IPS DF 4.7 (cell line): Measurements from ENCODE around the gene CACNA2D1.

ENCODE experiments used
- DNase-seq: peaks from one replicate; pipeline ENCODE4 v3.0.0-alpha.2; 2013; ENCODE audit warnings: low spot score; ENCODE audit errors: extremely low read depth

The CACNA2D1 gene

DNA sequence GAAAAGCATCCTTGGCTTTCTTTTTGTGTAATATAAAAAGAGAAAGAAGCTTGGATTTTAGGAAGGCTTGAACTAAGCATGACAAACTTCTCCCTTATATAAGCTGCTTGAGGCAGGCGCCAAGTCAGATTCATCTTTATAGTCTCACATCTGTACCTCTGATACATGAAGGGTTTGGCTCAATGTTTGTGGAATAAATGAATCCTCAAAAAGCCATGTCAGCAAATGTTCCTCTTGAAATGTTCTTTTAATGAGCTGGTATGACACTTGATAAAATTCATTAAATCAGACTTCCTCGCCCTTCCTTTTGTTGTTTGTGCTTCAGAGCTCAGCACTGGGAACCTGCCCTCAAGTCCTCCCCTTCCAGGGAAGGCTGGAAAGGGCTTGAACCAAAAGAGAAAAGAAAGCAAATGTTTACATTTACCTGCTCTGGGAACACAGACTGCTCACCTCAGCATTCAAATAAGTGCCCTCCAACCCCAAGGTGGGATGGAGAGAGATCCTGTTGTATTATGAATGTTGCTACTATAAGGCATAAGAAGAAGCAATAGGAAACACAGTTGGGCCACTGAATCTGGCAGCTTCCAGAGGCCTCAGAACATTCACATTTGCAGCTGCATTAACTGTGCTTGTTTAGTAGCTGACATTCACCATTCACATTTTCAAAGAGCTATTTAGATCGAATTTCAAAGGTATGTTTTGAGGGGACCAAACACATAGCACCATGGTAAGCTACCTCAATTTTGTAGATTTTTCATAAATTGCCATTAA is 212.6 kb downstream of the CACNA2D1 start:
- no peak for DNase-seq

GRCh38 chr7:82229164-82229563 is 214.4 kb downstream of the CACNA2D1 start:
- no peak for DNase-seq

DNA sequence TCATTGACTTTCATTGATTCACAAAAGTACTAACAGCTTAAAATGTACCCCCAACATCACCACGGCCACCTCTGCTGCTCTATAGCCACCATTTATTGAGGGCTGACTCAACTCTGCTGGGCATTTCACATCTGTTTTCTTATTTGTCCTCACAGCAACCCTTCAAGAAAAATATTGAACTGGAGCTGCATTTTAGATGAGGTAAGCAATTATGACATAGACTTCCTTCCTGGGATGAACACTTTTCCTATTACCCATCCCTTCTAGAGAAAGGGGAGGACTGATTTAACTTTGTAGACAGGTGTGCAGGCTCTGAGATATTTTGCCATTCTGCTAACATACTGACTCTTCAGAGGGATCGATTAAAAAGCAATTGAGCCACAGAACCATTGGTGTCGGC is 217.4 kb downstream of the CACNA2D1 start:
- DNase-seq: no peak

DNA sequence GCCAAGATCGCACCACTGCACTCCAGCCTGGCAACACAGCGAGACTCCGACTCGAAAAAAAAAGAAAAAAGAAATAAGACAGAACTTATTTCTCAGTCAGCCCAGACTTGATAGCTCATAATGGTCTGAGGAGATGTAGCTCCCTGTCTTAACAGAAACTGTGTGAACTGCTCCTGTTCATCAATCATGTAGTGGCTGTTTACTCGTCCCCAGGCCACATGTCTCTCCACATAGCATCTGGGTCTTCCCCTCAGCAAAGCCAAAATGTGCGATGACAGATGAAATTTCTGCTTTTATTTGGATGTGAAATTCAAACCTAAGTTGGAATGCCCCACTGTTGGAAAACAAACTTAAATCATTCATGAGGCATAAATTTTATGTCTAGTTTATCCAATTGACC is 219.0 kb downstream of the CACNA2D1 start:
- DNase-seq: no peak

DNA sequence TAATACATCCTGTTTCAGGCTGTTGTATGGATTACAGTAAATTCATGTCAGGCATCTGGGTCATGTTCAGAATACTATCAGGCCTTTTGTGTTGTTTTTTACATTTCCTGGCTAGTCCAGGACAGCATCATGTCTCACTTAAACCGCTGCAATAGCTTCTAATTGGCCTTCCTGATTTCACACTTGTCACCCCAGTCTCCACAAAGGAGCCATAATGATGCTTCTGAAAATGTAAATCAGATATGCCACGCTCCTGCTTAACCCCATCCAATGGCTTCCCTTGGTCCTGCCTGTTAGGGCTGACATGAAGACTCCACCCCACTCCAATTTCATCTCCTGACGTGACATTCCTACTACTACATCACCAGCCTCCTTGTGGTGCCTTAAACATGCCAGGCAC is 220.0 kb downstream of the CACNA2D1 start:
- DNase-seq: no peak

GRCh38 chr7:82221152-82221674 is 222.4 kb downstream of the CACNA2D1 start:
- no peak for DNase-seq

- DNase-seq: no peak
Observed at GRCh38 chr7:82212466-82212865, 231.1 kb downstream of the CACNA2D1 start.

DNA sequence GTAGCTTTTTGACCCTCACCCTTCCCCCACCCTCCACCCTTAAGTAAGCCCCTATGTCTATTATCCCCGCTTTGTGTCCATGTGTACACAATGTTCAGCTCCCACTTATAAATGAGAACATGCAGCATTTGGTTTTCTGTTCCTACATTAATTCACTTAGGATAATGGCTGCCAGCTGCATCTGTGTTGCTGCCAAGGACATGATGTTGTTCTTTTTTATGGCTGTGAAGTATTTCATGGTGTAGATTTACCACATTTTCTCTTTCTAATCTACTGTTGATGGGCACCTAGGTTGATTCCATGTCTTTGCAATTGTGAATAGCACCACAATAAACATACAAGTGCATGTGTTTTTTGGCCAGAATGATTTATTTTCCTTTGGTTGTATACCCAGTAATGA is 232.2 kb downstream of the CACNA2D1 start:
- DNase-seq: no peak

DNA sequence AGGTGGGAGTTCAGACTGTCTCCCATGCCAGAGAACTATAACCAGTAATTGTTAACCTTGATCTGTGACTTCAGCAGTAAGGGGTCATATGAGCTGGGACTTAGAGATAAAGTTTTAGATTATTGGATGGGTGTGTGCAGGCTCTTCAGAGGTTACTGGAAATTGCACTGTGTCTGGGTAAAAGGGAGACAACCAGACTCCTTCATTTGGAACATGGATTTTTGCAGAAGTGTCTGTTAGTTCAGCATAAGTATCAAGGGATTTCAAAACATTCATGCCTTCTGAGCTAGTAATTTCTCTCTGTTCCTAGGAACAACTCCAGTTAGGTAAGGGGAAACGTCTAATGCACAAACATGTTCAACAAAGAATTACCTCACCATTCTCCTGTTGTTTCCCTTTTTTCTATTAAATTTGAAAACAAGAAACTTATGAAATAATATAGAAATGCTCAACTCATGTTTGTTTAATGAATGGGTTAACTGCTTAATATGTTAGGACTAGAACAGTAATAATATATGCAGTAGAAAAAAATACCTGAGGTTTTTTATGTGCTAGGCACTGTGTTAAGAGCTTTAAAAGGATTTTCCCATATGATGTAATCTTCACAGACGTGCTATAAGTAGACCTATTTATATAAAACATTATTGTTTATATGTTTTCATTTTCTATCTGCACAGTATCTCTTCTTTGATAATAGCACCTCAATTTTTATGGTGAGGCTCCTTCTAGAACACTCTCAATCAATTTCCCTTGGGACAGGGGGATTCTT is 233.0 kb downstream of the CACNA2D1 start:
- DNase-seq: no peak

- no peak for DNase-seq
Observed at GRCh38 chr7:82209179-82209747, 234.3 kb downstream of the CACNA2D1 start.

DNA sequence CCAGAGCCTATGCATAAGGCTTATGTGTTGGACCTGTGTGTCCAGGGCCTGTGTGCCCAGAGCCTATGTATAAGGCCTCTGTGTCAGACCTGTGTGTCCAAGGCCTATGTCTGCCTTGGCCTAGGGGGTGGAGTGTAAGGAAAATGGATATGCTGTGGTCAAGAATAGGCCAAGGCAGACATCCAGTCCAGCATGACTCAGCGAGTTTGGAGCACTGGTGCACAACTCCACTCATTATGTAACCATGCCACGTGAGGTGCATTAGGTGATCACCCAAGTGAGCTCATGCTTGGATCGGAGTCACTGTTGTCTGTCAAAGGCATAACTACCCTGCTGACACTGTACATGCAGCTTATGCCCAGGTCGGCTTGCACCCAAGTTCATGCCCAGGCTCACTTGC is 238.9 kb downstream of the CACNA2D1 start:
- DNase-seq: no peak

- DNase-seq: no peak
Observed at GRCh38 chr7:82202965-82203364, 240.6 kb downstream of the CACNA2D1 start.

- no peak for DNase-seq
Observed at GRCh38 chr7:82202107-82202506, 241.5 kb downstream of the CACNA2D1 start.

- no peak for DNase-seq
Observed at GRCh38 chr7:82200601-82201000, 243.0 kb downstream of the CACNA2D1 start.

DNA sequence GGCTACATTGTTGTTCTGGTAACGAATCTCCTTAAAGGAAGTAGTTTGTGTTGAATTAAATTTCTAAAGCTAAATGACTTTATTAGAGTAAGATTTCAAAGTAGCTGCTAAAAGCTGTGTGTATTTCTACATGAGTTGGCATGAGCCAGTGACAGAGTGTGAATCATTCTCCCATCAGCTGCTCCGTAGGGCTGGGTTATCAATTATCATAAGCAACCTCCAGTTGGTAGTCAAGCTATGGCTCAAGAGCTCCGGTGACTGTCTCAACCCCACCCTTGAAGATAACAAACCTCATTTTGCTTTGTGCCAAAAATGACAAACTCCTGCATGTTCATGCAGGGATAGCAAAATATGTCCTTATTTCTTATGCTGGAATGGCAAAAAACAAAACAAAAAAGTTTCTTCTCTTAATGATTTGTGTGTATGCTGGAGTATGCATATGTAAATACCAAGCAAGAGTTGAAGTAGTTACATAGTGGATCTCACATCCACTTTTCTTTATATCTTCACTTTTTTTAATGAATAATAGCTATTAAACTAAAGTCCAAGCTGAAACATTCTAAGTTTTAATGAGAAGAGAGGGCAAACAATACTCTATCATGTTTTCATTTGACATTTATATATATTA is 249.4 kb downstream of the CACNA2D1 start:
- DNase-seq: no peak

DNA sequence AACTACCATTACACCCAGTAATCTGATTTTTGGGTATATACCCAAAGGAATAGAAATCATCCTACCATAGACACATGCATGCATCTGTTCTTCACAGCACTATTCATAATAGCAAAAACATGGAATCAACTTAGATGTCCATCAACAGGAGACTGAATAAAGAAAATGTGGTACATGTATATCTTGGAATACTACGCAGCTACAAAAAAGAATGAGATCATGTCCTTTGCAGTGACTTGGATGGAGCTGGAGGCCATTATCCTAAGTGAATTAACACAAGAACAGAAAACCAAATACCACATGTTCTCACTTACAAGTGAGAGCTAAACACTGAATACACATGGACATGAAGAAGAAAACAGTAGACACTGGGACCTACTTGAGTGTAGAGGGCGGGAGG is 254.9 kb downstream of the CACNA2D1 start:
- DNase-seq: no peak

DNA sequence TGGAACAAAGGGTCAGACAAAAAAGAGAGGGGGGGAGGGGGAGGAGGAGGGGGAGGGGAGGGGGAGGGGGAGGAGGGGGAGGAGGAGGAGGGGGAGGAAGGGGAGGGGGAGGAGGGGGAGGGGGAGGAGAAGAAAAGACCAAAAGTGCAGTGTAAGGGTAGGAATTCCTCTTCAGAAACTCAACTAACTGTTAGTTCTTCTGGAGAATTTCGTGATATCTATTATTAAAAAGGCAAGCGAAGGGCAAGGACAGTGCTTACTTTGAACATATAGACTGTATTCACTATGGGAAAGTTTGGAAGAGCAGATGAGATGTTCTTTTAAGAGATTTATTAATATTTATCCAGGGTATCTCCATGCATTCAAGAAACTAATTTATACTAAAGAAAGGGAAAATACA is 258.1 kb downstream of the CACNA2D1 start:
- DNase-seq: no peak

- DNase-seq: no peak
Observed at GRCh38 chr7:82183634-82184033, 259.9 kb downstream of the CACNA2D1 start.

DNA sequence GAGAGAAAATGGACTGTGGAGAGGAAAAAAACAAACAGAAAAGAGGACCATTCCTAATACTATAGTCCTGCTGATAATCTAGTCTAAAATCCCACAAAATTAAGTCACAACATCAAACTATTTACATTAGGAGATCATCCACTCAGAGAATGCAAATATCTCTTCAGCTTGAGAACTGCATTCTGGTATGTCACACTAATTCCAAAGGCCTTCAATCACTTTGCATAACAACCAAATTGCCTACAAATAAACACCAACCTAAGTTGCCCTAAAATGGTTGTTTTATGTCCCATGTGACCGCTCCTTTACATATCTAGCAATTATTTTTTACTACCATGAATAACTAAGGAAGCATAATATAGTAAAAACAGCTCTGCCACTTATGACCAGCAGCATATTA is 264.3 kb downstream of the CACNA2D1 start:
- DNase-seq: no peak

DNA sequence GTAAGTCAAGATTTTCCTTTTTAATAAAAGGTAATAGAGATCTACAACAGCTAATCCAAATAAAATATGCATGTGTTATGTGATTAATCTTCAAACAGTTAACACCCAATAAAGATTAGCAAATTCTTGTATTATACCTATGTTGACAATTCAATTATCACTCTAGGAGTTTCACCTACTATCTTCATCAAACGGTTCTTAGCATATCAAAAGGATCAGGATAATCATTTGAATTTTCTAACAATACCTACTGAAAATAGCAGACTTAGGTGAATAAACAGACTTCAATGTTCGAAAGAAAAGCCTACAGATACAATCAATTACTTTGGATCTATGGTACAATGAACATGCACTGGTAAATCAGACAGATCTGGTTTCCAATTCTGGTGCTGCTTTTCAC is 268.3 kb downstream of the CACNA2D1 start:
- no peak for DNase-seq

- no peak for DNase-seq
Observed at GRCh38 chr7:82173400-82174021, 270.1 kb downstream of the CACNA2D1 start.
